Endometrial microvascular endothelial cells (primary cell): ENCODE results near the gene EME1. TPM values are rescaled to one million over a fixed set of nuclear protein-coding genes. Genes with fewer than 3 reads are reported as not detected.
"Not testable (repeated sequence)": the region's sequence is repeated elsewhere in the genome, so short reads cannot be mapped to it uniquely, and the experiment has no call there.

Experiments used
- in situ Hi-C: cut with HindIII; loops from 2 replicates; pipeline ENCODE4 v1.10.0; 2017; ENCODE audit warnings: low sequenced_read_pairs, low pct_unique_long_range_greater_than_20kb; ENCODE audit errors: inconsistent ontology term
- total RNA-seq: library from RNA; depleted of rRNA; stranded (reverse); fragments of >200 nt; gene quantifications from one replicate; pipeline ENCODE4 v1.2.3, GENCODE V29; 2015; ENCODE audit errors: inconsistent ontology term

The EME1 gene
- 3.1 TPM for total RNA-seq

- in situ Hi-C loops, result no loop called here
Measured at GRCh38 chr17:50372758-50373556, at the start of gene EME1, which contains the start of gene MRPL27. Gene EME1, plus strand, starts transcription at chr17:50373229. Its CDS starts 1,980 bp downstream, at chr17:50375209. Gene MRPL27, minus strand, starts transcription at chr17:50373184. Its CDS starts 14 bp downstream, at chr17:50373170.

GRCh38 chr17:50325906-50326305 is 47.1 kb upstream of the EME1 start:
- in situ Hi-C loops, result no loop called here

DNA sequence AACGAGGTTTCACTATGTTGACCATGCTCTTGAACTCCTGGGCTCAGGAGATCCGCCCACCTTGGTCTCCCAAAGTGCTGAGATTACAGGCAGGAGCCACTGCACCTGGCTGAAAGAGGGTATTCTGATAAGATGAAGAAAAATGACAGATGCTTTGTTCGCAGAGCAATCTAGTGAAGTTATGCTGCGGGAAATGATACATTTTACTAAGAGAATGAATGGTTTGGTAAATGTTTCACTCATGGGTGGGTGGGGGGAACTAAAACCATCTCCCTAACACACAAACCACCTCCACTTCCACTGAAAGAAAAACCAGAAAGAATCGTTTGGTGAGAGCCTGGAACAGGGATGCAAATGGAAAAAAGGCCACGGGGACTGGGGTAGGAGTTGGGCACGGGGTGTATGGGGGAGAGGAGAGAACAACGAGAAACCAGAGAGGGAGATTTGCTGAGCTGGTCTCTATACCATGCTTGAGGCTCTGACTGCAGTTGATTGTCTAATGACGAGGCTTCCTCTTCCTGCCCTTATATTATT is 46.1 kb upstream of the EME1 start:
- in situ Hi-C loops, result no loop called here

DNA sequence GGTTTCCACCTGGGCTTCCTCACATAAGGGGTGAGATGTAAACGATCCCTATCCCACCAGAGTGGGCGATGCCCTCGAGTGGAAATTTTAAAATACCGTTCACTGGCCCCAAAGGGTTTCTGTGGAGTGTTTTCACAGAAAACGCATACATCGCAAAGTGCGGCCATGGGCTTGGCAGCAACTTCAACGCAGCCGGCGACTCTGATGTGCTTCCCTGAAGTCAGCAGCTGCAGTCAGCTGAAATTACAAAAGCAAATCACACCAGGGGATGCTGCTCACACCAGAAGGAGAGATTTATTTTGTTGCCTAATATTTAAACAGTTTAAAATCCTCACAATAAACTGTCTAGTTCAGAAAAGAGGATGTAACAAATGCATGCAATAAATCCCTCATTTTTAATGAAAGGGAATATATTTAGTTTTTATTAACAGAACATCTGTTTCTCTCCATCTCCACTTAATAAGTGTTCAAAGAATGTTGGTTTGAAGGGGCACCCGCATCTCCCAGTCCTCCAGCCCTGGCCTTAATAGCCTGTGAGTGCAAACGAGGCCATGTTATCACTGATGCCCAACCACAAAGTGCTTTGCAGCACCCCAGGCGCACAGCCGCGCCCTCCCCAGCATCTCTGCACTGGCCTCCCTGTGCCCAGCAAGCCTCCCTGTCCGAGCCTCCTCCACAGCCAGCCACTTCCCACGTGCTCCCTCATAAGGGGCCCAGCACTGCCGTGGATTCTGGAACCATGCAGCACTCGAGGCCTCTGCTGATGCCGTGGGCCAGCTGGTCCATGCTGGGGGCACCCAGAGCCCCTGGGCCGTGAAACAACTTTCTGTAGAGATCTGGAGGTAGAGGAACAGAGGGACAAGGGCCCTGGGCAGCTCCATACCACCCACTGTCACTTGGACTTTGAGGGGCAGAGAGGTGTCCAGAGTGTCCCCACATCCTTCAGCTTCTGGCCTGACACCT is 44.4 kb upstream of the EME1 start:
- in situ Hi-C loops, result no loop called here

DNA sequence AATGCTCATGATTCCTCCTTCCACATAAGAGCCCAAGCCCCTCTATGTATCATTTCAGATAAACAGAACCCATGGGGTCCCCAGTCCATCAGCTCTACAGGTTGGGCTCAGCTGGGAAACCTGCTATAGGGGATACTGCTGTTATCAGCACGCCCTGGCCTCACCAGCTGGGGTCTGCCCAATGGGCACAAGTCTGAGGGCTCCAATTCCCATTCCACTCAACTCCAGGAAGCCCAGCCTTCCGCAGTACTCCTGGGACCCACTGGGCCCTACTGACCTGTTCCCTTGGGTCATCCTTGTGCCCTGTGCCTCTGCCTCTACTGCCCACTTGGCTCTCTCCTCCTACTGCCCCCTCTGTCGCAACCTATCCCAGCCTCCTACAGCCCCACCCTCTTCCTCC is 43.3 kb upstream of the EME1 start:
- in situ Hi-C loops, result no loop called here

DNA sequence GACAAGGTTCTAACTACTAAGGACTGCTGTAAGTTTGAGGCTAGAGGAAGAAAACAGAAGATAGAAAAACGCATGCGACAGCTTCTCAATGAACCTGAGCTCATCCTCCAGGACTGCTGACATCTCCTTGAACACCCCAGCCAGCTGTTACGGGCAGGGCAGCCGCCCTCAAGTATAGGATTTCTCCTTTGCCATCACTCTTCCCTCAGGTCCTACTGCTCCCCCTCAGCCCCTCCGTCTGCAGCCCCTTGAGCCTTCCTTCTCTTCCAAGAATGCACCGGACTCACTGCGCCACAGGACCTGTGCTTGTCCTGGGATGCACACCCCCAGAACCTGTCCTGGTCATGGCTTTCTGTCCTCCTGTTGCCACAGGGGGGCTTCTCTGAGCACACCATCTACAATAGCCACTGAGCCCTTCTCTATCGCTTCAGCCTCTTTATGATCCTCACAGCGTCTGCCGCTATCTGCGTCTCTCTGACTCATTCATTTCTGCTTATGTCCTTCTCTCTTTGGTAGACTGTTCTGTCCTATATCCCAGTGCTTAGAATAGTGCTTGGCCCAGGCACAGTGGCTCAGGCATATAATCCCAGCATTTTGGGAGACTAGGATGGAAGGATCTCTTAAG is 42.8 kb upstream of the EME1 start:
- in situ Hi-C loops, result no loop called here

DNA sequence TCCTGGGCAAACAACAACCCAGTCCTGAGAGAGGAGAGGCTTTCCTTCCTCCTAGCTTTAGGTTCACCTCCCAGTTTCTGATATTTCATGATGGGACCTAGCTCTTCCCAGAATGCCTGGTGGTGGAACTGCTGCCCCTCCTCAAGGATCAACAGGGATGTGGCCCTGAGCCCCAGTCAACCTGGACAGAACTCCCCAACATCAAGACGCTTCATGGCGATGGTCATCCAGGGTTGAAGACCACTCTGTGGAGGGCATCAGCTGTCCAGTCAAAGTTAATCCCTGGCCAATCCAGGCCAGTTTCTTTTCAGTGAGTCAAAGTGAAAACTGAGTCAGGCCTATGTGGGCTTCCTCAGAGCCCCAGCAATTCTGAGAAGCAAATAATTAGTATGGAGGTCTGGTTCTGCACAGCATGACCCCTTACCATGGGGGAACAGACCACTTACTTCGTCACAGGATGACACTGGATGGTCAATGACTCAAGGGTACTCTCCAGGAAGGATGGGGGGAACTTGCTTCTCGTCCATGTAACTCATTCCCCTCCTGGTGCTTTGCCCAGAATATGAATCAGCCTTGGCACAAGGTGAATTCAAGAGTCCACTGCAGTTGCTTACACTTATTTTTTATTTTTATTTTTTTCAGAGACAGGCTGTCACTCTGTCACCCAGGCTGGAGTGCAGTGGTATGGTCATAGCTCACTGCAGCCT is 41.8 kb upstream of the EME1 start:
- in situ Hi-C loops, result no loop called here

DNA sequence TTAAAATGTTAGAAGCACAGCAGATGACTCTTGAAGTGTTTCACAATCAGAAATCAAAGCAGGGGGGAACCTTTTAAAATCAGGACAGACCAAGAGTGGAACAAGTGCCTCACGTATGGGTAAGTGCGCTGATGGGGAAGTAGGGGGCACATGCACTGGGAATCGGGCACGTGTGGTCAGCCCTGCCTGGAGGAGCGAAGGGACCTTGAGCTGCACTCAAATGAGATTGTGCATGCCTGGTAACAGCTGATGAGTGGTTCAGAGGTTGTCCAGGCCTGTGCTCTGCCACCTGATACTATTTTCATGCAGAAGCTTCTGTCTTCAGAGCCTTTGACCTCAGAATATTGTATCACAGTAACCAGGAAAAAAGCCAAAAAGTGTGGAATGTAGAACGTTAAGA is 40.8 kb upstream of the EME1 start:
- in situ Hi-C loops, result no loop called here

DNA sequence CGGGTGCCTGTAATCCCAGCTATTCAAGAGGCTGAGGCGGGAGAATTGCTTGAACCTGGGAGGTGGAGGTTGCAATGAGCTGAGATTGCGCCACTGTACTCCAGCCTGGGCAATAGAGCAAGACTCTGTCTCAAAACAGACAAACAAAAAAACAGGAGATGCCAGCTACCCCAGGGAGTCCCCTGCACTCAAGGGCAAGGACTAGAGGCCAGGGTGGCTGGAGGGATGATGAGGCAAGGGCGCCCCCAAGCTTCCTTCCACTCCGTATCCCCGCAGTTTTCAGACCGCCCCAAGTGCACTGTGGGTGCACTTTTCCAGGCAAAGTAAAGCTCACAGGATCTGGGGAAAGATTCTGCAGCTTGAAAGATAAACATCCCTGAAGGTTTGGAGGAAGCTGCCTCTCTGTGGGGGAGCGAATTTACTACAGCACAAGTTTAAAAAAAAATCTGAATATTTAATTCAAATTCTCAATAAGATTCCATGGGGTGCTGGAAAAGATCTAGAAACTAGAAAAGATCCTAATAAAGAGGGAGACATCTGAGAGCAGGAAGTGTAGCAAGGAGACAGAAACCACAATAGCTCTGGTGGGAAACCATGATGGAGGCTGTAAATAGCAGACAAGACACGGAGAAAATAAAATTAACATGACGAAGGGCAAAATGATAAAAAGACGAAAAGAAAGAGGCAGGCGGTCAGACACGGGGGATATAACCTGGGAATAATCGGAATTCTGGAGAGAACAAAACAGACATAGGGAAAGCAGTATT is 39.6 kb upstream of the EME1 start:
- in situ Hi-C loops, result not testable (repeated sequence)

GRCh38 chr17:50337956-50338355 is 35.1 kb upstream of the EME1 start:
- in situ Hi-C loops, result no loop called here

DNA sequence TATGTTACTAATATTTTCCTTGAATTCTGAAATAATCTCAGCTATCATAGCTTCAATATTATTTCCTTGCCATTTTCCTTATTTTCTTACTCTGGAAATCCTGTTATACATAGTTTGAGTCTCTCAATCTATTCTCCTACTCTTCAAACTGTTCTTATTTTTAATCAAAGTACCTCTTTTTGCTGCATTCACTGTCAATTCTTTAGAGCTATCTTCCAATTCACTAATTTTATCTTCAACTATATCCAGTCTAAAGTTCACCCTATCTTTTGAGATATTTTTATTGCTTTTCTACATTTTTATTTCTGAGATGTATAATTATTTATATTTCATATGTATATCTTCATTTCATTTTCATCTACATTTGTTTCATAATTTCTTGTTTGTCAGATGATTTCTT is 34.4 kb upstream of the EME1 start:
- in situ Hi-C loops, result no loop called here

DNA sequence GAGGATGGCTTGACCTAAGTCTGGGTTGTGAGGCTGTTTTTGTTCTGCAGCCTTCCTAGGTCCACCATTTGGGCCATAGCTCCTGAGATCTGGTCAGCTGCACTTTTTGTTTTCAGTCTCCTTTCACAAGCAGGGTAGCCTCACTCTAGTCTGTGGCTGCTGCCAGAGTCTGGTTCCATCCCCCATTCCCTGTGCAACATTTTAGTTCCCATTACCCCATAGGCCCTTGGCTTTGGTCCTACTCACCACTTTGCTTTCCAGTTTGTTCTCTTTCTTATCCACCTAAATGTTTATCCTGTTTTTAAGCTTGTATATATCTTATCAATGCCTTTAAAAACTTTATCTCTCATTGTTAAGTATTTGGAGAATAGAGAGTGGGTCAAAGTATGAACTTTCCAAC is 33.6 kb upstream of the EME1 start:
- in situ Hi-C loops, result no loop called here

GRCh38 chr17:50344731-50345365 is 28.2 kb upstream of the EME1 start:
- in situ Hi-C loops, result no loop called here

DNA sequence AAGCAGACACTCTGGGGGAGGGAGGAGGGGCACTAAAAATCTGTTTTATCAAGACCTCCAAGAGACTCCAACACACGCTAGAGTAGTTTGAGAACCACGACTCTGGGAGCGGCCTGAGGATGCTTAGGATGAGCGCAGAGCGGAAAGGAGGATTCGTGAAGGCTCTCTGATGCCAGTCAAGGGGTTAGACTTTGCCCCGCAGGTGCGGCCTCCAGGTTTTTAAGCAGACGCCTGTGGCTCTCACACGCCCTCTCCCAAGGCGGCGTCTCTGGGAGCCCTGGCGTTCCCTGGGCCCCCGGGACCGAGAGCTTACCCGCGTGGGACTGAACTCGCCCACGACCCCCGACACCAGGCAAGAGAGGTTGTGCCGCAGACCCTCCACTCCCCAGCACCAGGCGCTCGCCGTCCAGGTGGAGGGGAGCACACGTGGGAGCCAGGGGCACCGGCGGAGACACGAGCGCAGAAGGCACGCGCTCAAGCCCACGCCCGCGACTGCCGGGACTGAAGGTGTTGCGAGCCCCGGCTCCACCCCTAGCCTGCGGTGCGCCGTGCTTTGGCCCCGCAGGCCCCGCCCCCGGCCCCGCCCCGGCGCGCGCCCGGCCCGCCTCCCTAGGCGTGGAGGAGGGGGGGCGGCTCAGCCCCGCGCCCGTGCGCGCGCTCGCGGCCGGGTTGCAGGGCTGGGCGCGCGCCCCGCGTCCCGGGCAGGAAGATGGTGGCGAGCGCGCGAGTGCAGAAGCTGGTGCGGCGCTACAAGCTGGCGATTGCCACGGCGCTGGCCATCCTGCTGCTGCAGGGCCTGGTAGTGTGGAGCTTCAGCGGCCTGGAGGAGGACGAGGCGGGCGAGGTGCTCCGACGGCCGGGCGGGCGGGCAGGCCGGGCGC is 27.4 kb upstream of the EME1 start, which contains the start of gene XYLT2:
TSS of gene XYLT2 (plus strand) at position 695 of the 881 bp plus-strand sequence. CDS start at position 710, 15 bp downstream.
- in situ Hi-C loops, result no loop called here

DNA sequence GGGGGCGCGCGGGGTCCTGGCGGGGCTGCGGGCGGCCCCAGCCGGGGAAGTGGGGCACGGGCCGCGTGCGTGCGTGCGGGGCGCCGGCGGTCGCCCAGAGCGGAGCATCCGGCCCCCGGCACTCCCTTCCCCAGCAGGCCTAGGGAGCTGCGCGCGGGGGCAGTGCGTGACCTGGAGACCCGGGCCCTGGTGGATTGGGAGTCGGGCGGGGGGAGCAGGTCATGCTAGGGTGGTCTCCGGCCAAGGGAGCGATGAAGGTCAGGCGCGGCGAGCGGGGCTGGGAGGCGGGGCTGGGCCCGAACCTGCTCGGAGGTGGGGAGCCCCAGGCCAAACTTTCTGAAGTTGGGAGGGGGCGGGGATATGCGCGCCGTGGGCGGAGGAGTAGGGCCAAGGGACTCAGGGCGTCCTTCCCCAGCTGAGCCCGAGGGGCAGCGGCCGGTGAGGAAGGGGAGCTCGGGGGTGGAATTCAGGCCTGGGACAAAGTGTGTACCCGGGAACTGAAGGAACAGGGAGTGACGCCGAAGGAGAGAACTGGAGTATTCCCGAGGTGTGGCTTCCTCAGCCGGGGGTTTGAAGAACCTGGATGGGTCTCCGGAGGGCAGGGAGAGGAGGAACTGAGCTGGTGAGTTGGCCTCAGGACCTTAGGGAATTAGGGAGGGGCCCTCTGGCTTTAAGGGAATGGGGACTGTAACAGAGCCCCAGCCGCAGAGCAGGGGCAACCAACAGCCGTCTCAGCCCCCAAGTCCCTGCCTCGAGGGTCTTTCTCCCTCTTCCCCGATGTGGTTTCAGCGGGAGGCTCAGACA is 26.5 kb upstream of the EME1 start:
- in situ Hi-C loops, result no loop called here
